Activated B cell treated with CpG ODN at 0.5 μM for 24 hours (primary cell): ENCODE results near the gene NPAP1. TPM values are rescaled to one million over a fixed set of nuclear protein-coding genes. Genes with fewer than 3 reads are reported as not detected.

Experiments
- ATAC-seq: fragments of 200-7000 bp; cut with Tn5 transposase; one replicate; pipeline ENCODE4 v1.10.0; 2021; ENCODE audit warnings: low read depth, mild to moderate bottlenecking, moderate library complexity
- CTCF ChIA-PET: fragments of 350-600 bp; sonication (Branson Sonifier 250); formaldehyde crosslinking; loops from one replicate; lab custom pipeline; 2021; ENCODE audit warnings: antibody characterized with exemption; lab: Charles Lee
- POLR2A ChIA-PET: fragments of 350-600 bp; sonication (Branson Sonifier 250); formaldehyde crosslinking; loops from one replicate; lab custom pipeline; 2021; ENCODE audit warnings: antibody characterized with exemption; lab: Charles Lee
- DNase-seq: peaks from one replicate; pipeline ENCODE4 v3.0.0; 2022
- H3K27ac Mint-ChIP-seq: one replicate; pipeline ENCODE4 v1.8.0; 2020; ENCODE audit warnings: mixed read lengths
- H3K27me3 Mint-ChIP-seq: one replicate; pipeline ENCODE4 v1.8.0; 2021; ENCODE audit warnings: mixed read lengths
- H3K36me3 Mint-ChIP-seq: one replicate; pipeline ENCODE4 v1.8.0; 2021; ENCODE audit warnings: low read depth, mixed read lengths
- H3K4me1 Mint-ChIP-seq: one replicate; pipeline ENCODE4 v1.8.0; 2021; ENCODE audit warnings: mixed read lengths
- H3K4me3 Mint-ChIP-seq: one replicate; pipeline ENCODE4 v1.8.0; 2020; ENCODE audit warnings: mild to moderate bottlenecking, mixed read lengths
- H3K9me3 Mint-ChIP-seq: one replicate; pipeline ENCODE4 v1.8.0; 2020; ENCODE audit warnings: mixed read lengths
- CTCF ChIP-seq: fragments of 200-600 bp; IDR thresholded peaks from one replicate; pipeline ENCODE4 v1.8.0; 2022; ENCODE audit warnings: antibody characterized with exemption, mild to moderate bottlenecking
- intact Hi-C: fragments of 100-400 bp; cut with micrococcal nuclease; formaldehyde crosslinking; loops from one replicate; pipeline ENCODE4 v1.15.1; 2024
- total RNA-seq: library from RNA; stranded (reverse); gene quantifications from 2 replicates; pipeline ENCODE4 v1.2.3, GENCODE V29; 2022

Gene NPAP1
- total RNA-seq, 1 donor from 2014 or later, result not detected

- intact Hi-C loops, result no loop called here
- no peak for TF ChIP-seq CTCF
- CTCF ChIA-PET, result no interaction called here
- H3K36me3 Mint-ChIP-seq, result no peaks in the 10 kb centered on the region
- no peaks in the 10 kb centered on the region for H3K4me1 Mint-ChIP-seq
- H3K27me3 Mint-ChIP-seq, result no peaks in the 10 kb centered on the region
- POLR2A ChIA-PET, result no interaction called here
- peaks cover 6% of the 10 kb centered on the region for H3K9me3 Mint-ChIP-seq
- H3K4me3 Mint-ChIP-seq, result no peak overlapping the region
- H3K27ac Mint-ChIP-seq, result no peak overlapping the region
- DNase-seq (no peak), ATAC-seq (no peak)
These were observed 8.2 kb downstream of the NPAP1 start for GRCh38 chr15:24683736-24684135.

DNA sequence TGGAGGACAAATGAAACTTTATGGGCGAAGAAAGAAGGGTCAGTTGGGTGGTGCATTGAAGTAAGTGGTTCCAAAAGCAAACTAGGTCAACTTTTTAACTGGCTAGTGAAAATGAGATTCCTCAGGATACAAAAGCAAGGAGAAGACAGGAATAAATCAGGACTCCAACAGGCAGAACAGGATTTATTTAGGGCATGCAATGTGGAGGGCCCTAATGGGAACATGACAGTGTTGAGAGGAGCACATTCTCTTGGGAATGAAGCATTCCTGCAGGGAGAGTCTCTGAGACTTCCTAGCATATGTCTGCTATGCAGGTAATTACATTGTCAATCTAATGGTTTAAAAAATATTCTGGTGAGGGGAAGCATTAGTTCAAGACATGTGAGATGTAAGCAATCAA lies 8.7 kb downstream of the NPAP1 start:
- no peak for TF ChIP-seq CTCF
- DNase-seq, result no peak
- H3K27me3 Mint-ChIP-seq, result no peaks in the 10 kb centered on the region
- CTCF ChIA-PET, result no interaction called here
- POLR2A ChIA-PET, result no interaction called here
- no peak overlapping the region for H3K27ac Mint-ChIP-seq
- no peaks in the 10 kb centered on the region for H3K36me3 Mint-ChIP-seq
- H3K9me3 Mint-ChIP-seq, result peaks cover 6% of the 10 kb centered on the region
- intact Hi-C loops, result no loop called here
- no peak overlapping the region for H3K4me3 Mint-ChIP-seq
- no peaks in the 10 kb centered on the region for H3K4me1 Mint-ChIP-seq
- no peak for ATAC-seq

DNA sequence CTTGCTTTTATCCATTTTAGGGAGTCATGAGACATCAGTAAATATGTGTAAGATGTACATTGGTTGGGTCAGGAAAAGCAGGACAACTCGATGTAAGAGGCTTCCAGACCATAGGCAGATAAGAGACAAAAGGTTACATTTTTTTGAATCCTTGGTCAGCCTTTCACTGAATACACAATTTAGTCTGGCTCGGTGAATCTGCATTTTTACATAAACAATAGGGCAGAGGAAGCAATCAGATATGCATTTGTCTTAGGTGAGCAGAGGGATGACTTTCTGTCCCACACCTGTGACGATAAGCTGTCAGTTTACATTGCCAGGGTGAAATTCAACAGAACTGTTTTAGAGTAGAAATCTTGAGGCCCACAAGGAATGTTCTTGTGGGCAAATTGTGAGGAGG lies 20.6 kb downstream of the NPAP1 start:
- no peak for TF ChIP-seq CTCF
- H3K4me3 Mint-ChIP-seq, result no peak overlapping the region

DNA sequence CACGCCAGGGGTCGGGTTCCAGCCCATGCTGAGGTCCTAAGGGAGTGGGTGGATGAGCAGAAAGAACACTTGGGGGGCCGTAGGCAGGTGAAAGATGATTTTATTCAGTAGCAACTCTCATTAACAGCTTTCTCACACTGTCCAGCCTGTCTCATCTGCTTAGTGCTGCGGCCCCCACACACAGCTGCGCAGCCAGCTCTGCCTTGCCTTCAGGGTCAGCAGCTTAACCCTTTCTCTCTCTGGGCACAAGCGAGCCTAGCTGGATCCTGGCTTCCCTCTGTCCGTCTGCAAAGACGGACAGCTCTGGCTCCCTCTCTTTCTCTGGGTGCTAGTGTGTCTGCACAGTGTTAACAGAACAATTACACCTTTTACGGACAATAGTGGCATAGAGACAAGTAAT lies 21.3 kb downstream of the NPAP1 start:
- Mint-ChIP-seq H3K27me3 (no peaks in the 10 kb centered on the region), H3K27ac (no peak overlapping the region), H3K36me3 (no peaks in the 10 kb centered on the region), H3K9me3 (peaks cover 11% of the 10 kb centered on the region), H3K4me3 (no peak overlapping the region), H3K4me1 (no peaks in the 10 kb centered on the region)
- ChIA-PET POLR2A (no interaction called here), CTCF (no interaction called here)
- no peak for TF ChIP-seq CTCF
- intact Hi-C loops, result no loop called here
- ATAC-seq, result no peak
- DNase-seq, result no peak

More for the DNA sequence above, 20.6 kb downstream of the NPAP1 start:
- ChIA-PET CTCF (no interaction called here), POLR2A (no interaction called here)
- intact Hi-C loops, result no loop called here
- no peak for ATAC-seq
- no peaks in the 10 kb centered on the region for H3K4me1 Mint-ChIP-seq
- no peaks in the 10 kb centered on the region for H3K27me3 Mint-ChIP-seq
- H3K27ac Mint-ChIP-seq, result no peak overlapping the region
- peaks cover 13% of the 10 kb centered on the region for H3K9me3 Mint-ChIP-seq
- no peaks in the 10 kb centered on the region for H3K36me3 Mint-ChIP-seq
- no peak for DNase-seq

DNA sequence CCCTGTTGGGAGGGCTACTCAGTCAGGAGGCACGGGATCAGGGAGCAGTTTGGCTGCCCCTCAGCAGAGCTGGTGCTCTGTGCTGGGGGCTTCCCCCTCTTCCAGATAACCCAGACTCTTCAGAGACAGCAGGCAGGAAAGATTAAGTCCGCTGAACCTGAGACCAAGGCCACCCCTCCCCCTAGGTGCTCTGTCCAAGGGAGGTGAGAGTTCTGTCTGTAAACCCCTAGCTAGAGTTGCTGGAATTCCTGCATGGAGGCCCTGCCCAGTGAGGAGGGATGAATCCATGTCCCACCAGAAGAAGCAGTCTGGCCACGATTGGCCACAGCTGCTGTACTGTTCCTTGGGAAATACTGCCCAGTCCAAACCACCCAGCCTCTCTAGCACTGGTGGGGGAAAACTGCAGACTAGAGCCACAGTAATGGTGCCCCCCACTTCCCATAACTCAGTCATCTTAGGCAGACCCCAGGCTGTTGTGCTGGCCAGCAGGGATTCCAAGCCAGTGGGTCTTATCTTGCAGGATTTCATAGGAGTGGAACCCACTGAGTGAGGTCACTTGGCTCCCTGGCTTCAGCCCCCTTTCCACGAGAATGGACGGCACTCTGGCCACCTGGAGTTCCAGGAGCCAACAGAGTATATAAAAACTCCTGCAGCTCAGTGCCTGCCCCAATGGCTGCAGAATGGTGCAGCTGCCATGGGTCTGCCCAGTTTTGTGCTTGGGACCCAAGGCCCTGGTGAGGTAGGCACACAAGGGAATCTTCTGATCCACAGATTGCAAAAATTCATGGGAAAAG lies 42.9 kb downstream of the NPAP1 start:
- intact Hi-C loops, result no loop called here
- no peak overlapping the region for H3K27ac Mint-ChIP-seq
- ATAC-seq, result no peak
- no peaks in the 10 kb centered on the region for H3K4me1 Mint-ChIP-seq
- H3K9me3 Mint-ChIP-seq, result peaks cover 30% of the 10 kb centered on the region
- TF ChIP-seq CTCF, result no peak
- no peaks in the 10 kb centered on the region for H3K27me3 Mint-ChIP-seq
- ChIA-PET POLR2A (no interaction called here), CTCF (no interaction called here)
- no peaks in the 10 kb centered on the region for H3K36me3 Mint-ChIP-seq
- no peak overlapping the region for H3K4me3 Mint-ChIP-seq
- no peak for DNase-seq
